Islet precursor cell (in vitro differentiated cells): Measurements from ENCODE around the gene IFNB1.

Experiments
- DNase-seq: peaks from one replicate; pipeline ENCODE4 v3.0.0-alpha.2; 2018

Gene IFNB1

GRCh38 chr9:21077781-21078180 is at the start of gene IFNB1:
TSS of gene IFNB1 (minus strand) at chr9:21077942. CDS start at chr9:21077869, 73 bp downstream.
- no peak for DNase-seq

GRCh38 chr9:21121595-21122251 is 44.0 kb upstream of the IFNB1 start:
- no peak for DNase-seq

GRCh38 chr9:21121079-21121478 is 43.3 kb upstream of the IFNB1 start:
- DNase-seq, result no peak

GRCh38 chr9:21119093-21119770 is 41.5 kb upstream of the IFNB1 start:
- no peak for DNase-seq

- DNase-seq, result no peak
Measured at GRCh38 chr9:21114311-21114710, 36.6 kb upstream of the IFNB1 start.

- no peak for DNase-seq
Measured at GRCh38 chr9:21110708-21111576, 33.2 kb upstream of the IFNB1 start.

- no peak for DNase-seq
Measured at GRCh38 chr9:21104787-21105186, 27.0 kb upstream of the IFNB1 start.

- DNase-seq, result no peak
Measured at GRCh38 chr9:21102305-21102704, 24.6 kb upstream of the IFNB1 start.

- DNase-seq, result no peak
Measured at GRCh38 chr9:21097817-21098216, 20.1 kb upstream of the IFNB1 start.

GRCh38 chr9:21096901-21097255 is 19.1 kb upstream of the IFNB1 start:
- DNase-seq, result no peak

- no peak for DNase-seq
Measured at GRCh38 chr9:21096172-21096900, 18.6 kb upstream of the IFNB1 start.

GRCh38 chr9:21095561-21095960 is 17.8 kb upstream of the IFNB1 start:
- DNase-seq, result peak; percentile 68

- no peak for DNase-seq
Measured at GRCh38 chr9:21086538-21086937, 8.8 kb upstream of the IFNB1 start.

GRCh38 chr9:21085005-21085404 is 7.3 kb upstream of the IFNB1 start:
- no peak for DNase-seq

GRCh38 chr9:21084242-21084850 is 6.6 kb upstream of the IFNB1 start:
- no peak for DNase-seq

GRCh38 chr9:21082671-21083070 is 4.9 kb upstream of the IFNB1 start:
- DNase-seq, result no peak

- no peak for DNase-seq
Measured at GRCh38 chr9:21081999-21082398, 4.3 kb upstream of the IFNB1 start.

- no peak for DNase-seq
Measured at GRCh38 chr9:21081451-21081850, 3.7 kb upstream of the IFNB1 start.

- DNase-seq, result no peak
Measured at GRCh38 chr9:21080793-21081192, 3.1 kb upstream of the IFNB1 start.

GRCh38 chr9:21078702-21079101 is 960 bp upstream of the IFNB1 start:
- DNase-seq, result no peak

- no peak for DNase-seq
Measured at GRCh38 chr9:21075484-21075883, 2.3 kb downstream of the IFNB1 start.

- no peak for DNase-seq
Measured at GRCh38 chr9:21070906-21071305, 6.8 kb downstream of the IFNB1 start.

GRCh38 chr9:21070171-21070571 is 7.6 kb downstream of the IFNB1 start:
- DNase-seq, result peak; percentile 68
